ENCODE results near the gene FAM117A. TPM values are rescaled to one million over a fixed set of nuclear protein-coding genes. Genes with fewer than 3 reads are reported as not detected.

FAM117A gene
- total RNA-seq, 1 experiment from 2014 or later = 0.52 TPM

DNA sequence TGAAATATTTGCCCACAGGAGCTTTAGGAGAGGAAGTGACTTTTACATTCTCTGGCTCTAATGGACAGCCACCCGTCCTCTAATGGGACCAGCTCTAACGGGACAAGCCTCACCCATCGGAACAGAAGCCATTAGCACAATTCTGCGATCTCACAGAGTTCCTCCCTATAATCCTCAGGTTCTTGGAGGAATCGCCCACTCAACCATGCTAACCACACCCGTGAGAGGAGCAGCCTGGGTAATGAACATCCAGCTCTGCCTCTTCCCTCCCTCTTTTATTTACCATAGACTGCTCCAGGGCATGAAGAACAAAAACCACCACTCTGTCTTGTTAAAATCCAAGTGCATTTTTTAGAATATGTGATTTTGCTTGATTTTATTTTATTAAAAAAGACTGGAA, 63.0 kb downstream of the FAM117A start:
- H3K9me2 ChIP-seq (replicated peaks; ENCODE audit: insufficient read depth, low read length) = no peaks in the 10 kb centered on the region
- no peak overlapping the region for H3K27ac ChIP-seq (ENCODE audit: low read length)
- peaks cover 1% of the 10 kb centered on the region; the same call in 1 of the 2 replicates for H3K4me1 ChIP-seq (ENCODE audit: low read length)
- H3K9ac ChIP-seq (ENCODE audit: low read length) = no peak overlapping the region
- peaks cover 31% of the 10 kb centered on the region for H3K36me3 ChIP-seq (ENCODE audit: insufficient read depth, low read length)
- no peak overlapping the region for H3K4me3 ChIP-seq (ENCODE audit: low read length)
- peaks cover 9% of the 10 kb centered on the region for H3K79me2 ChIP-seq (ENCODE audit: low read length)
- no peak for DNase-seq
- no peaks in the 10 kb centered on the region for H4K20me1 ChIP-seq (ENCODE audit: insufficient read depth, low read depth, low read length)
- H2AFZ ChIP-seq (ENCODE audit: low read length) = no peak overlapping the region
- no peak overlapping the region for H3K4me2 ChIP-seq (ENCODE audit: low read depth, low read length, poor library complexity, severe bottlenecking)
- no peaks in the 10 kb centered on the region for H3K9me3 ChIP-seq (ENCODE audit: low read length)
- no peaks in the 10 kb centered on the region for H3K27me3 ChIP-seq (ENCODE audit: low read length)

DNA sequence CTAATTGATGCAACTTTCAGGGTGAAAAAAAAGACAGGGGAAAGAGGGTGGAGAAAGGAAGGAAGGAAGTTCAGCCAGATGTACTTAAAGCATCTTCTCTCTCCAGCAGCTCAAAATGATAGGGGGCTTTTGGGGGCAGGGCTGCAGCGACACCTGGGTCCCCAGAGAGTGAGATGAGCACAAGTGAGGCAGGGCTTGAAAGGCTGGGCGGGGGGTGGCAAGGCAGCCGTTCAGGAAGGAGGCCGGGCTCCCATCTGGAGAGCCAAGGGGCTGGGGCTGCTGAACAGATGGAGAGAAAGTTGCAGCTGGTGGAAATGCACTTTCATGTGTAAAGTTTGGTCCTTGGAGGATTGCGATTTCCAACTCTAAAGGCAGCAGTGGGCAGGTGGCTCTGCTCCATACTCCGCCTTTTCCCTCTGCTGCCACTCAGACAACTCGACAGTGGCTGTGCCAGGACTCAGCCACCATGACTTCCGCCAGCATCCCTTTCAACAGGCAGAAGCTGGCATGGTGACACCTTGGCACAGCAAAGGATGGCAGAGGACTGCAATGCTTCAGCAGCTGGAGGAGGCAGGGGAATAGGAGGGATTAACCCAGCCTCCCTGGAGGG, 63.9 kb downstream of the FAM117A start:
- H3K4me3 ChIP-seq (ENCODE audit: low read length) = no peak overlapping the region
- no peaks in the 10 kb centered on the region for H3K4me1 ChIP-seq (ENCODE audit: low read length)
- no peak for DNase-seq
- no peak overlapping the region for H3K4me2 ChIP-seq (ENCODE audit: low read depth, low read length, poor library complexity, severe bottlenecking)
- H3K9me2 ChIP-seq (replicated peaks; ENCODE audit: insufficient read depth, low read length) = no peaks in the 10 kb centered on the region
- peaks cover 24% of the 10 kb centered on the region for H3K36me3 ChIP-seq (ENCODE audit: insufficient read depth, low read length)
- H4K20me1 ChIP-seq (ENCODE audit: insufficient read depth, low read depth, low read length) = no peaks in the 10 kb centered on the region
- no peak overlapping the region for H3K27ac ChIP-seq (ENCODE audit: low read length)
- no peak overlapping the region for H2AFZ ChIP-seq (ENCODE audit: low read length)
- H3K79me2 ChIP-seq (ENCODE audit: low read length) = 0 out of 2 replicates have a peak, but pooled peaks cover under 1% of the 10 kb centered on the region
- H3K9ac ChIP-seq (ENCODE audit: low read length) = no peak overlapping the region
- H3K27me3 ChIP-seq (ENCODE audit: low read length) = no peaks in the 10 kb centered on the region
- no peaks in the 10 kb centered on the region for H3K9me3 ChIP-seq (ENCODE audit: low read length)

DNA sequence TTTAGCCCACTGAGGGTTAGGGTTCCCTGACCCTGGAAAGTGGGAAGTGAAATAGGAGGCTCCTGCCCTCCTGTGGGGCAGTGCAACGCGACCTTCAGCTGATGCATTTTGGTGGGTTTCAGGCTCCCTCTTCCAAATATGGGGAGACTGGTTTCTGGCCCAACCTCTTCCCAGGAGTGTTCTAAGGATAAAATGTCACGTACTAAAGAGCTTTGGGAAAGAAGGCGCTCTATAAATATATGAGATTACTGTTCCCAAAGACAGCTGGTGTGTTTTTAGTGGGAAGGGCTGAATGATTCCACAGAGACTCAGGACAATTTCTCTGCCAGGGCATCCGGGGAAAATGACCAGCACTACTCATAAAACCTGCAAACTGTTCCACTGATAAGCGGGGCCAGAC, 65.9 kb downstream of the FAM117A start:
- no peaks in the 10 kb centered on the region for H3K9me2 ChIP-seq (replicated peaks; ENCODE audit: insufficient read depth, low read length)
- no peaks in the 10 kb centered on the region for H3K9me3 ChIP-seq (ENCODE audit: low read length)
- no peak overlapping the region for H3K27ac ChIP-seq (ENCODE audit: low read length)
- no peaks in the 10 kb centered on the region for H4K20me1 ChIP-seq (ENCODE audit: insufficient read depth, low read depth, low read length)
- H3K4me3 ChIP-seq (ENCODE audit: low read length) = no peak overlapping the region
- H2AFZ ChIP-seq (ENCODE audit: low read length) = no peak overlapping the region
- peaks cover 9% of the 10 kb centered on the region for H3K36me3 ChIP-seq (ENCODE audit: insufficient read depth, low read length)
- H3K4me2 ChIP-seq (ENCODE audit: low read depth, low read length, poor library complexity, severe bottlenecking) = no peak overlapping the region
- DNase-seq = no peak
- H3K79me2 ChIP-seq (ENCODE audit: low read length) = no peaks in the 10 kb centered on the region
- H3K4me1 ChIP-seq (ENCODE audit: low read length) = no peaks in the 10 kb centered on the region
- no peaks in the 10 kb centered on the region for H3K27me3 ChIP-seq (ENCODE audit: low read length)
- H3K9ac ChIP-seq (ENCODE audit: low read length) = no peak overlapping the region

DNA sequence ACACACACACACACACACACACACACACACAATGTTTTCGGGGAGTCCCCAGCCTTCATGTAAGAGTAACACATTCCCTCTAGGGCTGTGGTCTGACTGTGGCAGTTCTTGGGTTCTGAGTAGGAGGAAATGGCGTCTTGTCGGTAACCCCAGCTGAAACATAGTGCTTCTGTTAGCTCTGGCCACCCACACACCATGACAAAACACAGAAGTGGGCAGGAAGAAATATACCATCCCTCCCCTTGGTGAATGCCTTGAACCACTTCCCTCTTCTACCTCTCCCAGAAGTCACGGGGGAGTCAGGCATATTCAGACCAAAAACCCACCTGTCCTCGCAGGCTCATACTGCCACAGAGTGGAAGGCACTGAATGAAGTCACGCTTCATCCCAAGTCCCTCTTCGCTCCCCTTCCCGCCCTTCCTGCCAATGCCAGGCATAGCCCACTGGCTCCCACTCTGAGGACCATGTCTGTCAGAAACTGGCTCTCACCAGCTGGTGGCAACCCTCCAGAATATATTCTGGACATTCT, 67.6 kb downstream of the FAM117A start:
- no peaks in the 10 kb centered on the region for H3K27me3 ChIP-seq (ENCODE audit: low read length)
- no peak for DNase-seq
- H2AFZ ChIP-seq (ENCODE audit: low read length) = no peak overlapping the region
- no peaks in the 10 kb centered on the region for H3K9me3 ChIP-seq (ENCODE audit: low read length)
- no peak overlapping the region for H3K4me3 ChIP-seq (ENCODE audit: low read length)
- no peak overlapping the region for H3K4me2 ChIP-seq (ENCODE audit: low read depth, low read length, poor library complexity, severe bottlenecking)
- H3K79me2 ChIP-seq (ENCODE audit: low read length) = no peaks in the 10 kb centered on the region
- H4K20me1 ChIP-seq (ENCODE audit: insufficient read depth, low read depth, low read length) = no peaks in the 10 kb centered on the region
- no peak overlapping the region for H3K27ac ChIP-seq (ENCODE audit: low read length)
- peaks cover 3% of the 10 kb centered on the region; the same call in 1 of the 2 replicates for H3K36me3 ChIP-seq (ENCODE audit: insufficient read depth, low read length)
- H3K9me2 ChIP-seq (replicated peaks; ENCODE audit: insufficient read depth, low read length) = no peaks in the 10 kb centered on the region
- no peaks in the 10 kb centered on the region for H3K4me1 ChIP-seq (ENCODE audit: low read length)
- H3K9ac ChIP-seq (ENCODE audit: low read length) = no peak overlapping the region

DNA sequence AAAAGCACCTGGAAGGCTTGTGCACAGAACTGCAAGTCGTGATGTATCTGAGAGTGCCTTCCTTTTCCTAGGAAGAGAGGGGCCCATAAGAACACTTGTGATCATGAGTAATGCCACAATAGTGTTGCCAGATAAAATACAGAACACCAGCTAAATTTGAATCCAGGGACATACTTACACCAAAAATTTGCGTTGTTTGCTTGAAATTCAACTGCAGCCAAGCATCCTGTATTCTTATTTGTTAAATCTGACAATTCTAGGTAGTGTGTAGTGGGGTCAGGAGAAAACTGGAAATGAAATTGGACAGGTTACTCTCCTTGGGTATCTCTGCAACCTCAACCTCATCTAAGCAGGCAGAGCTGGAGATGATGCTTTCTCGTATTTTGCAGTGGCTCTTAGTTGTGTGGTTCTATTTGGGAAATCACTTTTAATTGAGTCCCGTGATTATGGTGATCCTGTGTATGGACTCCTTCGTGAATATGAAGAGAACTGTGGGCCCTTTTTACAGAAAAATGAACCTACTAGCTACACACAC, 68.2 kb downstream of the FAM117A start:
- no peak overlapping the region for H2AFZ ChIP-seq (ENCODE audit: low read length)
- H3K4me1 ChIP-seq (ENCODE audit: low read length) = no peaks in the 10 kb centered on the region
- no peaks in the 10 kb centered on the region for H3K9me2 ChIP-seq (replicated peaks; ENCODE audit: insufficient read depth, low read length)
- H3K9ac ChIP-seq (ENCODE audit: low read length) = no peak overlapping the region
- no peak overlapping the region for H3K4me3 ChIP-seq (ENCODE audit: low read length)
- H3K9me3 ChIP-seq (ENCODE audit: low read length) = no peaks in the 10 kb centered on the region
- no peaks in the 10 kb centered on the region for H4K20me1 ChIP-seq (ENCODE audit: insufficient read depth, low read depth, low read length)
- H3K27me3 ChIP-seq (ENCODE audit: low read length) = no peaks in the 10 kb centered on the region
- H3K79me2 ChIP-seq (ENCODE audit: low read length) = no peaks in the 10 kb centered on the region
- H3K4me2 ChIP-seq (ENCODE audit: low read depth, low read length, poor library complexity, severe bottlenecking) = no peak overlapping the region
- DNase-seq = no peak
- H3K27ac ChIP-seq (ENCODE audit: low read length) = no peak overlapping the region
- peaks cover 3% of the 10 kb centered on the region; the same call in 1 of the 2 replicates for H3K36me3 ChIP-seq (ENCODE audit: insufficient read depth, low read length)

DNA sequence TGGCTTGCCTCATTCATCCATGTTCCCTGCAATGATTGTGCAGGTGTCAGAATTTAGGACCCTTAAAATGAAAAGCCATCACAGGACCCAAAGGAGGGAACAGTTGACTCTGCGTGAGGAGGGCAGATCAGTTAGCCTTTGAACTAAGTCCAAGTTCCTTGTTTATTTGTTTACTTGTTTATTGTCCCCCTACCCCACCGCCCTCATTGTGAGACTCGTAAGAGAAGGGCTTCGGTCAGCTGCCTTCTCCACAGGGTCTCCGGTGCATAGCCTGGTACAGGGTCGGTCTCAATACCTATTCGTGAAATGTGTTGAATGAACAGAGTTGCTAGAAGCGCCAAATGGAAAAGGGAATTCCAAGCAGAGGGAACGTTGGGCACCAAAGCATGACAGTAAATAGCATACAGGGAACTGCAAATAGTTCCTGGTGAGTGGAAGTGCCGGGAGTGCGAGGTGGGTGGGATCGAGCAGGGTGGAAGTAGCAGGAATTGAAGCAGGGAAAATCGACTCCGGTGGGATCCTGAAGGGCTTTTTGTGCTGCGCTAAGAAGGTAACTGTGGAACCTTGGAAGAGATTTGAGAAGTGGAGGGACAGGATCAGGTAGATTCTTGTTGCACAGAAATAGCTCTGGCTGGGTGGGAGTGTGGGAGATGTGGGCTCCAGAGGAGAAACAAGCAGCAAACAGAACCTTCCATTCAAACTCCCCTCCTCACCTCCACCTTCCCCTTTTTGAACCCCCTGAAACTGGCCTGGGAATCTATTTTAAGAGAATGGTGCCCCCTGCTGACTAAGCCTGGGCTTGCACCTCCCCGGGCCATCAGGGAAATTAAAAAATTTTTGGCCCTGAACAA, 68.9 kb downstream of the FAM117A start:
- Histone ChIP-seq H3K4me2 (ENCODE audit: low read depth, low read length, poor library complexity, severe bottlenecking) (no peak overlapping the region), H3K36me3 (ENCODE audit: insufficient read depth, low read length) (no peaks in the 10 kb centered on the region), H3K79me2 (ENCODE audit: low read length) (no peaks in the 10 kb centered on the region), H4K20me1 (ENCODE audit: insufficient read depth, low read depth, low read length) (no peaks in the 10 kb centered on the region), H3K27ac (ENCODE audit: low read length) (no peak overlapping the region), H3K27me3 (ENCODE audit: low read length) (no peaks in the 10 kb centered on the region), H2AFZ (ENCODE audit: low read length) (no peak overlapping the region), H3K9ac (ENCODE audit: low read length) (no peak overlapping the region), H3K9me2 (replicated peaks; ENCODE audit: insufficient read depth, low read length) (no peaks in the 10 kb centered on the region), H3K4me1 (ENCODE audit: low read length) (no peaks in the 10 kb centered on the region), H3K4me3 (ENCODE audit: low read length) (no peak overlapping the region), H3K9me3 (ENCODE audit: low read length) (no peaks in the 10 kb centered on the region)
- peak; percentile 89 for DNase-seq

DNA sequence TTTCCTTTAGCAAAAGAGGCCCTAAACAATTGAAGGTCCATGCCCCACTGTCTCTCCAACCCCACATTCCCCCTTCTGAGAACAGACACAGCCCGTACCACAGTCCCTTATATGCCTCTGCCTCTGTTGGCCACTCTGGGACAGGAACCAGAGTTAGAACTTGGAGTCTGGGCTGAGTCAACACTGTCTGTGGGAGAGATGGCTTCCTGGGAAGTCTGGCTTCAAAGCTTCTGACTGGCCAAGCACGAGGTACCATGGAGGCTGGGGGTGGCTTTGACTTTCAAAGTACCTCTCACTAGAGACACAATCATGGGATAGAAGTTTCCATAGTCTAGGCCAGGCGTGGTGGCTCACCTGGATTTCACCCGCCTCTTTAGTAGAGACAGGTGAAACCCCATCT, 71.2 kb downstream of the FAM117A start:
- Histone ChIP-seq H3K4me2 (ENCODE audit: low read depth, low read length, poor library complexity, severe bottlenecking) (no peak overlapping the region), H3K9me2 (replicated peaks; ENCODE audit: insufficient read depth, low read length) (no peaks in the 10 kb centered on the region), H3K4me1 (ENCODE audit: low read length) (no peaks in the 10 kb centered on the region), H3K27ac (ENCODE audit: low read length) (no peak overlapping the region), H4K20me1 (ENCODE audit: insufficient read depth, low read depth, low read length) (no peaks in the 10 kb centered on the region), H3K79me2 (ENCODE audit: low read length) (no peaks in the 10 kb centered on the region), H2AFZ (ENCODE audit: low read length) (no peak overlapping the region), H3K9me3 (ENCODE audit: low read length) (no peaks in the 10 kb centered on the region), H3K4me3 (ENCODE audit: low read length) (no peak overlapping the region), H3K27me3 (ENCODE audit: low read length) (no peaks in the 10 kb centered on the region), H3K9ac (ENCODE audit: low read length) (no peak overlapping the region), H3K36me3 (ENCODE audit: insufficient read depth, low read length) (no peaks in the 10 kb centered on the region)
- no peak for DNase-seq

DNA sequence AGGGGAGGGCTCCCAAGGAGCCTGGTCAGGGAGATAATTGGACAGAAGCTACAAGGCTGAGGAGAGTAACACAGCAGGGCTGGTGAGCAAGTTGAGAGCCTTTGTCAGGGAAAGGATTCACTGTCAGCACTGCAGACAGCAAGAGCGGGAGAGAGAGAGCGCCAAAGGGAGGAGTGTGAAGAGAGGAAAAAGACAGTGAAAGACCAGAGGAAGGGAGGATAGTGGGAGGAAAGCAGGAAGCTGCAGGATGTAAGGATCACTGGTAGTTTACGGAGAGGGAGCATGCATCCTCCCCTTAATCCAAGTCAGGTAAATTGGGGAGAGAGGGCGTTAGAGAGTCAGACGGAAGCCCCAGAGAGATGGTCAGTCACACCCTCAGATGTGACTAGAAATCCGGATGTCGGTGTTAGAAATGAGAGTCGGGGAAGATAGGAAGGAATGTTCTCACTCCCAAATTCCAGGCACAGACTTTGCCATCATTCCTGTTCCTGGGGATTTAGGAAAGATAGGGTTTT, 72.2 kb downstream of the FAM117A start:
- Histone ChIP-seq H3K9me3 (ENCODE audit: low read length) (no peaks in the 10 kb centered on the region), H3K36me3 (ENCODE audit: insufficient read depth, low read length) (no peaks in the 10 kb centered on the region), H3K27ac (ENCODE audit: low read length) (no peak overlapping the region), H3K4me2 (ENCODE audit: low read depth, low read length, poor library complexity, severe bottlenecking) (no peak overlapping the region), H3K4me1 (ENCODE audit: low read length) (no peaks in the 10 kb centered on the region), H2AFZ (ENCODE audit: low read length) (no peak overlapping the region), H3K9ac (ENCODE audit: low read length) (no peak overlapping the region), H4K20me1 (ENCODE audit: insufficient read depth, low read depth, low read length) (no peaks in the 10 kb centered on the region), H3K9me2 (replicated peaks; ENCODE audit: insufficient read depth, low read length) (no peaks in the 10 kb centered on the region), H3K27me3 (ENCODE audit: low read length) (no peaks in the 10 kb centered on the region), H3K4me3 (ENCODE audit: low read length) (no peak overlapping the region), H3K79me2 (ENCODE audit: low read length) (no peaks in the 10 kb centered on the region)
- no peak for DNase-seq
